H54 (cell line): Measurements from ENCODE around the gene TDRD3.

ENCODE experiments used
- DNase-seq: peaks from one replicate; pipeline ENCODE4 v3.0.0; 2011; ENCODE audit warnings: low spot score, mixed read lengths; ENCODE audit not compliant: insufficient read length
- FAIRE-seq: peaks from 3 replicates; lab custom pipeline; 2011; peaks lifted over from hg19 to GRCh38; lab: Jason Lieb, UNC
- POLR2A ChIP-seq: IDR thresholded peaks from 2 replicates; pipeline ENCODE4 v1.6.1; 2011; ENCODE audit warnings: low read depth, mild to moderate bottlenecking, low read length

The TDRD3 gene

DNA sequence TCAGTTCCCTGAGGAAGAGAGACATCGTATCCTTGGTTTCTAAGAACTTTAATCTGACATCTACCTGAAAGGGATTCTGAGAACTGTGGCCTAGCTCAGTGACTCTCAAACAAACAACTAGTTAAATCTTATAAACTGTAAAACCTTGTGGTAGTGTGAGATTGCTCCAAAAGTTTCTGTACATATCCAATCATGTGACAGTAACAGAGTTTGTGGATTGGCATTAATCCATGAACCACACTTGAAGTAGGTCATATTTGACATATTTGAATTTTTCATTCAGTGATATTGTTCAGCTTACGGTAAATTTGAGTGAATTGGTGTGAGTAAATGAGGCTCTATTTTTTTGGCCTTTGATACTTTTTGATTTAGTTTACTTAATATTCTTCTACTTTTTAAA, 15.0 kb downstream of the TDRD3 start:
- no peak for FAIRE-seq
- no peak for TF ChIP-seq POLR2A
- no peak for DNase-seq

DNA sequence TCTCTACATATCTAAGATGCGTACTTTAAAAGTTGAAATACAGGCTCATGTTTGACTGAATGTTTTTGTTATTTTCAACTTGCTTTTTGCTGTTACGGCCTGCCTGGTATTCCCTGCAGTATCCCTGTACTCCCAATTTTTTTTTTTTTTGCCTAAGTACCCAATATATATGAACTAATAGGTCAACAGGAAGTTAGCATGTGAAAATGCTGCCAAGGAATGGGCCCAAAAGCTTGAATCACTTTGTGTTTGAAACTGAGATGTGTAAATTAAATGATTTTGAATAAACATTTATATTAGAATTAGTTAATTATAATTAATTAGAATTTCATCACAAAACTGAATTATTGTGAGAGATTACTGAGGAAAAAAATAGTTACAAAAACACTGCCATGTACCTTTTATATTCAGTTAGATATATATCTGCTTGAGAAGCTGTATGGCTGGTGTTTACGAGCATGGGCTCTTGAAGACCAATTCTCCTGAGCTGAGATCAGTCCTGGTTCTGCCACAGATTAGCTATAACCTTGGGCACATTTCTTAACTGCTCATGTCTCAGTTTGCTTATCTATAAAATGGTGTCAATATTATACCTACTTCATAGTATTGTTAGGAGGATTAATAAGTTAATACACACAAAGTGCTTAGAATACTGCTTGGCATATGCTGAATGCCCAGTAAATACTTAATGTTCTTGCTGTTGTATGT, 16.0 kb downstream of the TDRD3 start:
- no peak for TF ChIP-seq POLR2A
- FAIRE-seq (no peak), DNase-seq (no peak)

DNA sequence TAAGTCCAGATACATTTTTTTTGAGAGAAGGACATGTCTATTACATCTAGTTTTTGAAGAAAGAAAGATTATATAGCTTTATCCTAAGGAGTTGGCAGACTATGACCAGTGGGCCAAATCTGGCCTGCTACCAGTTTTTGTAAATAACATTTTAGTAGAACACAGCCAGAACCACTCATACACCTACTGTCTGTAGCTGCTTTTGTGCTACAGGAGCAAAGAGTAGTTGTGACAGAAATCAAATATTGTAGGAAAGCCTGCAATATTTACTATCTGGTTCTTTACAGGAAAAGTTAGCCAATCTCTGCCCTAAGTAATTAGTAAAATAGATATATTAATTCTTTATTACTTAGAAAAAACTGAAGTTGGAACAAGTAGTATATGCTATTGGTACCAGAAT, 17.2 kb downstream of the TDRD3 start:
- FAIRE-seq (no peak), DNase-seq (no peak)
- TF ChIP-seq POLR2A: no peak

DNA sequence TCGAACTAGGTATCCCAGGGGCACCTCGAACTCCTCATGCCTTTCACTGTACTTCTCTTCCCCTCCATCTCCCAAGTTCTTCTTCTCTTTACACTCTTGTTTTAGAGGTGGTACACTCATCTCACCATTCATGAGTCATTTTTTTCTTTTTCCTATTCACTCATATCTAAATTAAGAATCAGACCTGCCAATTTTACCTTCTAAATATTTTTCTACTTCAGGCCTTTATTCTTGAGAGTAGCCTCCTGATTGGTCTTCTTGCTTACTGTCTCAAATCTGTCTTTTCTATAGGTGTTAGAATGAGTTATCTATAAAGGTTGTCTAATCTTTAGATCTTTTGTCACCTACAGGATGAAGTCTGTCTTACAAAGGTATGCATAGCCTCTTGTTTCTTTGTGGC, 20.7 kb downstream of the TDRD3 start:
- no peak for TF ChIP-seq POLR2A
- DNase-seq (no peak), FAIRE-seq (no peak)

DNA sequence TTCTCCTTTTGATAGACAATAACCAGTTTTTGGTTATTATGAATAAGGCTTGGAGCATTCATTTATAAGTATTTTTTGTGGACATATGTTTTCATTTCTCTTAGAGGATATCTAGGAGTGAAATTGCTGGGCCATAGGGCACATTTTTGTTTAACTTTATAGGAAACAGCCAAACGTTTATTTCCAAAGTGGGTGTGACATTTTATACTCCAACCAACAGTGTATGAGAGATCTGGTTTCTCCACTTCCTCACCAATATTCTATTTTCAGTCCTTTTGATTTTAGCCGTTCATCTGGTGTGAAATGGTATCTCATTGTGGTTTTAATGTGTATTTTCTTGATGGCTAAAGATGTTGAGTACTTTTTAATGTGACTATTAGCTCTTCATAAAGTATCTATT, 21.9 kb downstream of the TDRD3 start:
- no peak for TF ChIP-seq POLR2A
- FAIRE-seq (no peak), DNase-seq (no peak)

DNA sequence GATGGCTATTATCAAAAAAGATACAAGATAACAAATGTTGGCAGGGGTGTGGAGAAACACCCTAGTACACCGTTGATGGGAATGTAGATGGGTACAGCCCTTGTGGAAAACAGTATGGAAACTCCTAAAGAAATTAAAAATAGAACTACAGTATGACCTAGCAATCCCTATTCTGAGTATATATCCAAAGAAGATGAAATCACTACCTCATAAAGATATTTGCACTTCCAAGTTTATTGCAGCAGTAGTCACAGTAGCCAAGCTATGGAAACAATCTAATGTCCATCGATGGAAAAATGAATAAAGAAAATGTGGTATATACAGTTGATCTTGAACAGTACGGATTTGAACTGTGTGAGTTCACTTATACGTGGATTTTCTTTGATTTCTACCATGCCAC, 28.3 kb downstream of the TDRD3 start:
- FAIRE-seq (no peak), DNase-seq (no peak)
- no peak for TF ChIP-seq POLR2A

DNA sequence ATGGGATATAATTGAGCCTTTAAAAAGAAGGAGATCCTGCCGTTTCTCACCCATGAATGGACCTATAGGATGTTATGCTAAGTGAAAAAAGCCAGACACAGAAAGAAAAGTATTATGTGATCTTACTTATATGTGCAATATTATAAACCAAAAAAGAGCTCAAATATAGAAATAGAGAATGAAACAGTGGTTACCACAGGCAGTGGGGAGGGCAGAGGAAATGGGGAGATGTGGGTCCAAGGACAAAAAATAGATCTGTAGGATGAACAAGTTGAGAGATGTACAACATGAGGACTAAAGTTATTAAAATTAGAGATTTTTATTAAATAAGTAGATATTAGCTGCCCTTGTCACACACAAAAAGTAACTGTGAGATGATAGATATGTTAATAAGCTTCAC, 29.1 kb downstream of the TDRD3 start:
- no peak for DNase-seq
- FAIRE-seq: no peak
- TF ChIP-seq POLR2A: no peak

DNA sequence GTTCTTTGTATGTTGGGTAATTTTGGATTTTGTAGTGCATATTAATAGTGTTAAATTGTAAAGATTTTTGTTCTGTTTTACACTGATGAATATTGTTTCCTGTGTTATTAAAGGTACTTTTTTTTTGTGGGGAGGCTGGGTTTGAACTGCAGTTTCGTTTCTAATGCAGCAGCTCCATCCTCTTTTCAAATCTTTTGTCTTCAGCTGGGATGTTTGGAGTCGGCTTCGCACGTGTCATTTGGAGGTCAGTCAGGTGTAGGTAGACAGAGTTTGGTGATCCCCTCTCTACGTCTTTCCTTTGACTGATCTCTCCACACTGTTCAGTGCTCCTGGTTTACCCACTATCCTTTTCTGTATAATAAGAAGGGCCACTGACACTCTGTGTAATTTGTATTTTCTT, 30.3 kb downstream of the TDRD3 start:
- DNase-seq (no peak), FAIRE-seq (no peak)
- TF ChIP-seq POLR2A: no peak

DNA sequence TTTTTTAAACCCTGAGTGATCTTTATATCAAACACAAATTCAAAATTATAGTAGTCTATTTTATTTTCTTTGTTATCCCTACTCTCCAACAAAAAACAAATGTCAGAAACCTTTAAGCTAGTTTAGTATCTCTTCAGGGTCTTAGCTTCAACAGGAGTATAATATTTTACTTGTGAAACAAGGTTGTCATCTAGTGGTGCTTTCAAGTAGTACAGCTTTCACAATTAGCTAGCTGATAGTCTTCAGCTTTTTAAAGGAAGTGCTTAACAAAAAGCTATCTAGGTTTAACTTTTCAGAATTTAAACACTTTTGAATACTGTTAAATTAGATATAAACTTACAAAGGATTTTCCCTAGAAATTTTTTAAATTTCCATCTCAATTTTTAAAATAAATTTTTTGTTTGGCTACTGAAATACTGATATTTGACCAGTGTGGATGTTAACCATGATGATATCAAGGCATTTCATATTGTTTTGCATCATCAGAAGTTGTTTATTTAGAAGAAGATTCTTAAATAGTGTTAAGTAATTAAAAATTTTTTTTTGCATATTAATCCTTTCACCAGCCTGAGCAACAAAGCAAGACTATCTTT, 34.2 kb downstream of the TDRD3 start:
- peak; percentile 6 for DNase-seq
- peak; percentile 33 for FAIRE-seq
- no peak for TF ChIP-seq POLR2A

DNA sequence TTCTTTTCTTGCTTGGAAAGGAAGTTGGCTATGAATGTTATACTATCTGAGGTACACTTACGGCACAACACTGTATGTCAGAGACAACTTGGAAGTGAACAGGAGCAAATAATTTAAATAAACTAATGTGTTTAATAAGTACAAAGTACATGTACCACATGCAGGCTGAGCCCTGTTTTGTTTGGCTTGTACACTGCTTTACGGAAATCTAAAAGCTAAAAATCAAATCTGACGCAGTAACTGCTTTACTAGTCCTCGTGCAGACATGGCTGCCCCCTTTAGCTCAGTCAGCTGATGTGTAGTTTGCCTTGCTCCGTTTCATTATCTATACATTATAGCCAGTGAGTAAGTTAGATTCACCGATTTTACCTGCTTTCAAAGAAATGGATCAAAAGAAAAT, 36.5 kb downstream of the TDRD3 start:
- TF ChIP-seq POLR2A: no peak
- DNase-seq (no peak), FAIRE-seq (no peak)

DNA sequence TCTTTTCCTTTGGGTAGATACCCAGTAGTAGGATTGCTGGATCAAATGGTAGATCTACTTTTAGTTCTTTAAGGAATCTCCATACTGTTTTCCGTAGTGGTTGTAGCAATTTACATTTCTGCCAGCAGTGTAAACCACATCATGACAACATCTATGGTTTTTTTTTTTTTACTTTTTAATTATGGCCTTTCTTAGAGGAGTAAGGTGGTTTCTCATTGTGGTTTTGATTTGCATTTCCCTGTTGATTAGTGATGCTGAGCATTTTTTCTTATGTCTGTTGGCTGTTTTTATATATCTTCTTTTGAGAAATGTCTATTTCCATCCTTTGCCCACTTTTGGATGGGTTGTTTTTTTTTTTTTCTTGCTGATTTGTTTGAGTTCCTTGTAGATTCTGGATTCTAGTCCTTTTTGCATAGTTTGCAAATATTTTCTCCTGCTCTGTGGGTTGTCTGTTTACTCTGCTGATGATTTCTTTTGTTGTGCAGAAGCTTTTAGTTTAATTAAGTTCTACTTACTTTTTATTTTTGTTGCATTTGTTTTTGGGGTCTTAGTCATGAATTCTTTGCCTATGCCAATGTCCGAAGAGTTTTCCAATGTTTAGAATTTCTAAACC, 38.8 kb downstream of the TDRD3 start:
- DNase-seq (no peak), FAIRE-seq (no peak)
- no peak for TF ChIP-seq POLR2A

DNA sequence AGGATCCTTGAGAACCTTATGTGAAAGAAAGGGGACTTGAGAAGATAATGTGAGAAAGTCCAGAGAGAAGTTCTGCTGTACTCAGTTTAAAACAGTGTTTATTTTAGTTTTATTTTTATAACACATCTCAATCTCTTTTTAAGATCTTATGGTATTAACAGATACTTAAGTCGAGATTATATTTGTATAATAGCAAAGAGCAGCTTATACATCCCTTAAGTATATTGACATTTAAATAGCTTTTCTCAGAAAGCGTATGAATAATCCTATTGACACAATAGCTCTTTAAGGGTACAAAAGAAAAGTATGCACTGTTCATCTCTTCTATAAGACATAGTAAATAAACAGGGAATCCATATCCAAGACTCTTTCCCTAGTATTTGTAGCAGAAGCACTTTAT, 42.2 kb downstream of the TDRD3 start:
- no peak for TF ChIP-seq POLR2A
- FAIRE-seq: no peak

DNA sequence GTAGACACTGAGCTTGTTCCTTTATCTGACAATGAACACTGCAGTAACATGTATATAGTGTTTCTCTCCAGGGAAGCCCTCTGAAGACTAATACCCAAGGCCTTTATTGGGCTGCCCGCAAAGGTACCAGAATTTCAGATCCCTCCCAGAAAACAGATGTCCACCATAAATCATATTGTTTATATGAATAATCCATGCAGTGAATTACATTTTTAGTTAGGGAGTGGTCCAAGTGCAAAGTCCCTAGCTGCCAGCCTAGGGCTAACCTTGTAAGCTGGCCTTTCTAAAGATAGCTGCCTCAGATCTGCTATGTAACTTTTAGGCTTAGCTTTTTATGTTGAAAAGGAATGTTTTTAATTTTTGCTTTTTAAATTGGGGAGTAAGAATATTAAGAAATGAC, 44.7 kb downstream of the TDRD3 start:
- no peak for TF ChIP-seq POLR2A
- no peak for FAIRE-seq
- DNase-seq: no peak

More for the DNA sequence above, 42.2 kb downstream of the TDRD3 start:
- DNase-seq: no peak

DNA sequence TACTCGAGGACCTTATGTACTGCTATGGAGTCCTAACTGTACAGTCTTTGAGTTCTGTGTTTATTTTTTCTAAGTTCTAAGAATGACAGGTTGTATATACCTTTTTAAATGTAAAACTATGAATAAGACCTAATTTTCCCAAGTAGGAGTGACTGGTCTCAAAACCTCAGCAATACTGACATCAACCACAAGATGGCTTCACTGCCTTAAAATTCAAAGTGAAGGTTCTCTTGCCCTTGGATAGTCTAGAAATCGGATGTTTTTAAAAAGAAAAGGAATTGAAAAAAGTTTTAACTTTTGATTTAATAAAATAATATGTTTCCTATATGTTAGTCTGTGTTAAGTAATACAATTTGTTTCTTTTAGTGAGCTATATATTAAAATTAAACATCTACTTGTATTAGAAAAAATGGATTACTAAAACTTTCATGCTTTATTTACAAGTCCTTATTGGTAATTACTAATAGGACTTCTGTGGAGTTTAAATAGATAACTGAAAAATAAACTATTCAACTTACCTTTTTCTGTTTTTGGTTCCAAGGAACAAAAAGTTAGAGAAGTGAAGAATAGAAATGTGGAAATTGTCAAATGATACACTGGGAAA, 52.0 kb downstream of the TDRD3 start:
- DNase-seq (no peak), FAIRE-seq (peak; percentile 76)
- TF ChIP-seq POLR2A: no peak

DNA sequence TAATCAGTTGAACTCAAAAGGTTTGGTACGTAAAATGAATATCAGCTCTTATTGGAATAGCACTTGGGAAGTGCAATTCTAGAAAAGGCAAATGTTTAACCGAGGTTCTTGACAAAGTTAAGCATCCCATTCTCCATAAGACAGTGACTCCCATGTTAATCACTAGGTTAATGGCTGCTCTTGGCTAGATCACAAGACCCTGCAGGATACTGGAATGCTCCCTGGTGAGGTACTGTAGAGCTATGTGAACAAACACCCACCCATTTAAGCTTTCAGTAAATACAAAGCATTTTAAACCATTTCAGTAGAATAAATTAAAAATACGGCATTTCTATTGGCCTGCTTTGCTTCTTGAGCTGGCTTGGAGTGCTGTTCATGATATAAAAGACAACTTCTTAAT, 56.5 kb downstream of the TDRD3 start:
- TF ChIP-seq POLR2A: no peak
- DNase-seq (no peak), FAIRE-seq (peak; percentile 82)
